Liver (tissue), 9 donors: ENCODE results near the gene SHC4. TPM values are rescaled to one million over a fixed set of nuclear protein-coding genes. Genes with fewer than 3 reads are reported as not detected.

Experiments used
- DNase-seq: peaks from one replicate; pipeline ENCODE4 v3.0.0-alpha.2; 2017; ENCODE audit warnings: low spot score
- H3K27ac ChIP-seq, 2 donors: one replicate each; pipeline ENCODE4 v1.7.0; 2013; ENCODE audit warnings: inconsistent platforms in 2 of 2, low read length in 2 of 2, control low read depth in 1 of 2, low read depth in 1 of 2, mild to moderate bottlenecking in 1 of 2
- H3K27me3 ChIP-seq, 4 donors: one replicate each; pipeline versions ENCODE4 v1.6.1 to v1.7.0; 2013; ENCODE audit warnings: low read length in 3 of 4, inconsistent platforms in 1 of 4, mild to moderate bottlenecking in 1 of 4, moderate library complexity in 1 of 4; ENCODE audit not compliant: control insufficient read depth in 4 of 4, insufficient read depth in 4 of 4
- H3K36me3 ChIP-seq, 4 donors: one replicate each; pipeline versions ENCODE4 v1.6.1 to v1.7.0; 2013; ENCODE audit warnings: low read length in 3 of 4, mild to moderate bottlenecking in 3 of 4, low read depth in 1 of 4, moderate library complexity in 1 of 4; ENCODE audit not compliant: control insufficient read depth in 4 of 4, insufficient read depth in 3 of 4
- H3K4me1 ChIP-seq, 4 donors: one replicate each; pipeline versions ENCODE4 v1.6.1 to v1.7.0; 2013; ENCODE audit warnings: low read length in 3 of 4, mild to moderate bottlenecking in 3 of 4, moderate library complexity in 1 of 4; ENCODE audit not compliant: control insufficient read depth in 4 of 4, insufficient read depth in 4 of 4
- H3K4me3 ChIP-seq, 3 donors: one replicate each; pipeline versions ENCODE4 v1.6.1 to v1.7.0; 2013; ENCODE audit warnings: low read length in 3 of 3, control low read depth in 1 of 3, low read depth in 1 of 3, mild to moderate bottlenecking in 1 of 3
- H3K9ac ChIP-seq, 2 donors: one replicate each; pipeline ENCODE4 v1.7.0; 2013; ENCODE audit warnings: low read length in 2 of 2, mild to moderate bottlenecking in 2 of 2, moderate library complexity in 2 of 2, control low read depth in 1 of 2, low read depth in 1 of 2
- H3K9me3 ChIP-seq, 4 donors: one replicate each; pipeline versions ENCODE4 v1.6.1 to v1.7.0; 2013; ENCODE audit warnings: low read length in 3 of 4; ENCODE audit not compliant: control insufficient read depth in 4 of 4
- EGR1 ChIP-seq, 2 donors: IDR thresholded peaks; 2 replicates each; pipeline ENCODE4 v1.6.1; 2016 to 2018; ENCODE audit warnings: antibody characterized with exemption in 2 of 2, low read depth in 2 of 2
- FOXA1 ChIP-seq: IDR thresholded peaks from 2 replicates; pipeline ENCODE4 v1.6.1; 2016; ENCODE audit warnings: antibody characterized with exemption
- FOXA2 ChIP-seq: IDR thresholded peaks from 2 replicates; pipeline ENCODE4 v1.6.1; 2016; ENCODE audit warnings: antibody characterized with exemption
- GABPA ChIP-seq, 2 donors: IDR thresholded peaks in 1 of 2; conservative IDR thresholded peaks in 1 of 2; 2 replicates each; pipeline ENCODE4 v1.6.1; 2016; ENCODE audit warnings: antibody characterized with exemption in 2 of 2, mild to moderate bottlenecking in 1 of 2, moderate library complexity in 1 of 2
- HNF4A ChIP-seq, 2 donors: conservative IDR thresholded peaks; 2 replicates each; pipeline ENCODE4 v1.6.1; 2016; ENCODE audit warnings: antibody characterized with exemption in 2 of 2, mild to moderate bottlenecking in 2 of 2
- HNF4G ChIP-seq: IDR thresholded peaks from 2 replicates; pipeline ENCODE4 v1.6.1; 2016; ENCODE audit warnings: antibody characterized with exemption
- JUND ChIP-seq, 2 donors: IDR thresholded peaks; 2 replicates each; pipeline ENCODE4 v1.6.1; 2016; ENCODE audit warnings: antibody characterized with exemption in 2 of 2
- NR2F2 ChIP-seq: IDR thresholded peaks from 2 replicates; pipeline ENCODE4 v1.6.1; 2016; ENCODE audit warnings: antibody characterized with exemption
- RAD21 ChIP-seq, 2 donors: IDR thresholded peaks; 2 replicates each; pipeline ENCODE4 v1.6.1; 2016; ENCODE audit warnings: antibody characterized with exemption in 2 of 2, mild to moderate bottlenecking in 2 of 2
- RXRA ChIP-seq, 2 donors: IDR thresholded peaks; 2 replicates each; pipeline ENCODE4 v1.6.1; 2017 to 2018; ENCODE audit warnings: antibody characterized with exemption in 2 of 2, mild to moderate bottlenecking in 1 of 2
- SP1 ChIP-seq: IDR thresholded peaks from 2 replicates; pipeline ENCODE4 v1.6.1; 2018; ENCODE audit warnings: antibody characterized with exemption, mild to moderate bottlenecking
- TAF1 ChIP-seq: conservative IDR thresholded peaks from 2 replicates; pipeline ENCODE4 v1.6.1; 2016; ENCODE audit warnings: antibody characterized with exemption, mild to moderate bottlenecking
- YY1 ChIP-seq: IDR thresholded peaks from 2 replicates; pipeline ENCODE4 v1.6.1; 2016; ENCODE audit warnings: antibody characterized with exemption, mild to moderate bottlenecking
- WGBS: extraction: QIAGEN DNeasy Blood & Tissue Kit; methylation state at CpG from one replicate; pipeline ENCODE4 v1.1.7; 2013; 5-methylcytosine and 5-hydroxymethylcytosine counted together
- polyA plus RNA-seq, 2 donors: library from polyadenylated mRNA; stranded (reverse) in 1 of 2; unstranded in 1 of 2; fragments of 200-250 nt in 1 of 2; fragments of >200 nt in 1 of 2; fragmentation: Nextera tagmentation in 1 of 2; extraction: Ambion mirVana in 1 of 2; gene quantifications; one replicate each; pipeline versions ENCODE4 v1.2.1 to v1.2.3, GENCODE V29; 2013 to 2015
- total RNA-seq, 2 donors: library from RNA; depleted of rRNA; stranded (reverse); fragments of >200 nt; gene quantifications; one replicate each; pipeline ENCODE4 v1.2.3, GENCODE V29; 2014
- TF ChIP-seq, protein P1 (sequence below): IDR thresholded peaks from 2 replicates; pipeline ENCODE4 v1.6.1; 2016; ENCODE audit warnings: antibody characterized with exemption
- TF ChIP-seq, protein P2 (sequence below): IDR thresholded peaks from 2 replicates; pipeline ENCODE4 v1.6.1; 2016; ENCODE audit warnings: antibody characterized with exemption, mild to moderate bottlenecking
- TF ChIP-seq, protein P3 (sequence below): IDR thresholded peaks from 2 replicates; pipeline ENCODE4 v1.6.1; 2016; ENCODE audit warnings: antibody characterized with exemption
- TF ChIP-seq, protein P4 (sequence below): IDR thresholded peaks from 2 replicates; pipeline ENCODE4 v1.6.1; 2016; ENCODE audit warnings: antibody characterized with exemption
- TF ChIP-seq, protein P5 (sequence below): fragments of 150-350 bp; IDR thresholded peaks from 2 replicates; pipeline ENCODE4 v1.5.1; 2017; ENCODE audit warnings: improper control_type of control experiment, low read depth, low read length; ENCODE audit not compliant: missing input control
- donor health status: healthy.
- donor health status: healthy.
- donor health status: healthy.
- donor health status: healthy.
- donor health status: healthy.

SHC4 gene
- total and polyA plus RNA-seq, 4 donors = under 0.01 to 0.19 (median 0.05) TPM

DNA sequence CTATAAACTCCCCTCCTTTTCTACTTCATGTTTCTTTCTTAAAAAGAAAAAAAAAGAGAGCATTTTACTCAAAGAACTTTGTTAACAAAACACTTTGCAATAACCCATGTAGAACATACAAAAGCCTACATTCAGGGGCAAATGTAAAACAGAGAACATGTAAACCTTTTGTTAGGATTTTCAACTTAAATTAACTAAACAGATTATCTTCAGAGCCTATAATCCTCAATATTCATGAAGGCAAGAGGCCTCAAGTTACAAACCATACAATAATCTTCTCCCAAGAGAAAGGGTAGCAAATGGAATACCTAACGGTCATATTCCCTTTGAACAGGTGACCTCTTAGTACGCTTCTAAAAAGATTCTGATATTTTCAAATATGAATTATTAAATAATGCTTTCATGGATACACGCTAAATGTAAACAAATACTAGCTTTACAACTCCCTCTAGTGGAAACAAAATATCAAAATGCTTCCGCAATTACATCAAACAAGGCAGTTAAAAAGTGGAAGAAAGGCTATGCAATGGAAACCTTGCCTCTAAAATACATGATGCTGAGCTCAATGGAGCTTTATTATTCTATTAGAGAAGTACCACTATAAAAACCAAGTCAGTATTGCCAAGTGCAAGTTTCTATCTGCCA is 162.8 kb downstream of the SHC4 start:
- Histone ChIP-seq H3K4me3 (no peak overlapping the region), H3K9ac (no peak overlapping the region), H3K4me1 (peaks cover 0 to 8% (median 3%) of the 10 kb centered on the region in 4 donors), H3K36me3 (no peaks in the 10 kb centered on the region), H3K27me3 (no peaks in the 10 kb centered on the region), H3K27ac (no peak overlapping the region), H3K9me3 (no peaks in the 10 kb centered on the region)
- no peak for DNase-seq
- 26% methylated on average over 4 of the region's 4 CpGs for whole genome bisulfite sequencing
- TF ChIP-seq YY1 (peak; percentile 12), JUND (IDR thresholded peaks at IDR 0.05) (no peak), GABPA (IDR thresholded peaks at IDR 0.05 in 1 of 2, conservative IDR thresholded peaks at IDR 0.05 in 1 of 2) (no peak), RXRA (IDR thresholded peaks at IDR 0.05) (no peak), FOXA2 (no peak), SP1 (no peak), HNF4G (no peak), EGR1 (IDR thresholded peaks at IDR 0.05; ENCODE audit: low read depth in 2 of 2) (no peak), RAD21 (IDR thresholded peaks at IDR 0.05) (peak; percentile 80 to 82), FOXA1 (no peak), NR2F2 (no peak), TAF1 (no peak), HNF4A (conservative IDR thresholded peaks at IDR 0.05) (no peak)
- TF ChIP-seq, protein P1, sequence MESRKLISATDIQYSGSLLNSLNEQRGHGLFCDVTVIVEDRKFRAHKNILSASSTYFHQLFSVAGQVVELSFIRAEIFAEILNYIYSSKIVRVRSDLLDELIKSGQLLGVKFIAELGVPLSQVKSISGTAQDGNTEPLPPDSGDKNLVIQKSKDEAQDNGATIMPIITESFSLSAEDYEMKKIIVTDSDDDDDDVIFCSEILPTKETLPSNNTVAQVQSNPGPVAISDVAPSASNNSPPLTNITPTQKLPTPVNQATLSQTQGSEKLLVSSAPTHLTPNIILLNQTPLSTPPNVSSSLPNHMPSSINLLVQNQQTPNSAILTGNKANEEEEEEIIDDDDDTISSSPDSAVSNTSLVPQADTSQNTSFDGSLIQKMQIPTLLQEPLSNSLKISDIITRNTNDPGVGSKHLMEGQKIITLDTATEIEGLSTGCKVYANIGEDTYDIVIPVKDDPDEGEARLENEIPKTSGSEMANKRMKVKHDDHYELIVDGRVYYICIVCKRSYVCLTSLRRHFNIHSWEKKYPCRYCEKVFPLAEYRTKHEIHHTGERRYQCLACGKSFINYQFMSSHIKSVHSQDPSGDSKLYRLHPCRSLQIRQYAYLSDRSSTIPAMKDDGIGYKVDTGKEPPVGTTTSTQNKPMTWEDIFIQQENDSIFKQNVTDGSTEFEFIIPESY = no peak
- TF ChIP-seq, protein P2, sequence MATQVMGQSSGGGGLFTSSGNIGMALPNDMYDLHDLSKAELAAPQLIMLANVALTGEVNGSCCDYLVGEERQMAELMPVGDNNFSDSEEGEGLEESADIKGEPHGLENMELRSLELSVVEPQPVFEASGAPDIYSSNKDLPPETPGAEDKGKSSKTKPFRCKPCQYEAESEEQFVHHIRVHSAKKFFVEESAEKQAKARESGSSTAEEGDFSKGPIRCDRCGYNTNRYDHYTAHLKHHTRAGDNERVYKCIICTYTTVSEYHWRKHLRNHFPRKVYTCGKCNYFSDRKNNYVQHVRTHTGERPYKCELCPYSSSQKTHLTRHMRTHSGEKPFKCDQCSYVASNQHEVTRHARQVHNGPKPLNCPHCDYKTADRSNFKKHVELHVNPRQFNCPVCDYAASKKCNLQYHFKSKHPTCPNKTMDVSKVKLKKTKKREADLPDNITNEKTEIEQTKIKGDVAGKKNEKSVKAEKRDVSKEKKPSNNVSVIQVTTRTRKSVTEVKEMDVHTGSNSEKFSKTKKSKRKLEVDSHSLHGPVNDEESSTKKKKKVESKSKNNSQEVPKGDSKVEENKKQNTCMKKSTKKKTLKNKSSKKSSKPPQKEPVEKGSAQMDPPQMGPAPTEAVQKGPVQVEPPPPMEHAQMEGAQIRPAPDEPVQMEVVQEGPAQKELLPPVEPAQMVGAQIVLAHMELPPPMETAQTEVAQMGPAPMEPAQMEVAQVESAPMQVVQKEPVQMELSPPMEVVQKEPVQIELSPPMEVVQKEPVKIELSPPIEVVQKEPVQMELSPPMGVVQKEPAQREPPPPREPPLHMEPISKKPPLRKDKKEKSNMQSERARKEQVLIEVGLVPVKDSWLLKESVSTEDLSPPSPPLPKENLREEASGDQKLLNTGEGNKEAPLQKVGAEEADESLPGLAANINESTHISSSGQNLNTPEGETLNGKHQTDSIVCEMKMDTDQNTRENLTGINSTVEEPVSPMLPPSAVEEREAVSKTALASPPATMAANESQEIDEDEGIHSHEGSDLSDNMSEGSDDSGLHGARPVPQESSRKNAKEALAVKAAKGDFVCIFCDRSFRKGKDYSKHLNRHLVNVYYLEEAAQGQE = no peak
- TF ChIP-seq, protein P3, sequence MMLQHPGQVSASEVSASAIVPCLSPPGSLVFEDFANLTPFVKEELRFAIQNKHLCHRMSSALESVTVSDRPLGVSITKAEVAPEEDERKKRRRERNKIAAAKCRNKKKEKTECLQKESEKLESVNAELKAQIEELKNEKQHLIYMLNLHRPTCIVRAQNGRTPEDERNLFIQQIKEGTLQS = no peak
- TF ChIP-seq, protein P4, sequence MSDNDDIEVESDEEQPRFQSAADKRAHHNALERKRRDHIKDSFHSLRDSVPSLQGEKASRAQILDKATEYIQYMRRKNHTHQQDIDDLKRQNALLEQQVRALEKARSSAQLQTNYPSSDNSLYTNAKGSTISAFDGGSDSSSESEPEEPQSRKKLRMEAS = no peak
- TF ChIP-seq, protein P5, sequence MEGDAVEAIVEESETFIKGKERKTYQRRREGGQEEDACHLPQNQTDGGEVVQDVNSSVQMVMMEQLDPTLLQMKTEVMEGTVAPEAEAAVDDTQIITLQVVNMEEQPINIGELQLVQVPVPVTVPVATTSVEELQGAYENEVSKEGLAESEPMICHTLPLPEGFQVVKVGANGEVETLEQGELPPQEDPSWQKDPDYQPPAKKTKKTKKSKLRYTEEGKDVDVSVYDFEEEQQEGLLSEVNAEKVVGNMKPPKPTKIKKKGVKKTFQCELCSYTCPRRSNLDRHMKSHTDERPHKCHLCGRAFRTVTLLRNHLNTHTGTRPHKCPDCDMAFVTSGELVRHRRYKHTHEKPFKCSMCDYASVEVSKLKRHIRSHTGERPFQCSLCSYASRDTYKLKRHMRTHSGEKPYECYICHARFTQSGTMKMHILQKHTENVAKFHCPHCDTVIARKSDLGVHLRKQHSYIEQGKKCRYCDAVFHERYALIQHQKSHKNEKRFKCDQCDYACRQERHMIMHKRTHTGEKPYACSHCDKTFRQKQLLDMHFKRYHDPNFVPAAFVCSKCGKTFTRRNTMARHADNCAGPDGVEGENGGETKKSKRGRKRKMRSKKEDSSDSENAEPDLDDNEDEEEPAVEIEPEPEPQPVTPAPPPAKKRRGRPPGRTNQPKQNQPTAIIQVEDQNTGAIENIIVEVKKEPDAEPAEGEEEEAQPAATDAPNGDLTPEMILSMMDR = peak; percentile 44
